SW480 (cell line): ENCODE measurements around the gene PCDH9.
"Not testable (repeated sequence)": the region's sequence is repeated elsewhere in the genome, so short reads cannot be mapped to it uniquely, and the experiment has no call there.

Experiments
- DNase-seq: peaks from one replicate; pipeline ENCODE4 v3.0.0-alpha.2; 2016; ENCODE audit warnings: low spot score

Gene PCDH9

DNA sequence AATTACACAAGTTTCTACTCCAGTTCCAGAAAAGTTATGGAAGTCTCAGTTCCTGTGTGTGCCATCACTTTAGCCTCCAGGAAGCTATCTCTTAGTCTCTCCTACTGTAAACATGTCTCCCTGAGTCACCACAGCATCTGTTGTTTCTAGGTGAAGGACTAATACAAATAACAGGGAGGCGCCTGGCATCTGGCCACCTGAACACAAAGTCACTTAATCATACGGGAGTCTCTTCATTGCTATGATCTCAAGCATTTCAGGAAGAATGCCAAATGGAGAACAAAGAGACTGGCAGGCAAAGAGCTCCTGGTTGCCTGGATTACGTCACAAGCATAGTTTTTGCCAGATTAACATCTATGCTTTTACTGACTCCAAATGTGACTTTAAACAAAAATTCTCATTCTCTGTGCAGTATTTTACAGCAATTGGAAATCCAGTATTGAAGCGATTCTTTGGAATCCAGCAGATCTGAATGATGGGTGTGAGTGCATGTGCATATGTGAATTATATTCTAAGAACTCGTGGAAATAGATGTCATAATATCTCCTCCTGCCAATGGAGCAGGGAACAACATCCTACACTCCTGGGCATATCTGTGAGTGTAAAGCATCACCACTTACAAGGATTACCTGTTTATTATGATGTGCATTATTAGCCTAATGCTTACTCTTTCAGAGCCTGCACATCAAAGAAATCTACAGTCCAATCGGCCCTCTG lies 572.8 kb downstream of the PCDH9 start:
- DNase-seq, result peak; percentile 1

DNA sequence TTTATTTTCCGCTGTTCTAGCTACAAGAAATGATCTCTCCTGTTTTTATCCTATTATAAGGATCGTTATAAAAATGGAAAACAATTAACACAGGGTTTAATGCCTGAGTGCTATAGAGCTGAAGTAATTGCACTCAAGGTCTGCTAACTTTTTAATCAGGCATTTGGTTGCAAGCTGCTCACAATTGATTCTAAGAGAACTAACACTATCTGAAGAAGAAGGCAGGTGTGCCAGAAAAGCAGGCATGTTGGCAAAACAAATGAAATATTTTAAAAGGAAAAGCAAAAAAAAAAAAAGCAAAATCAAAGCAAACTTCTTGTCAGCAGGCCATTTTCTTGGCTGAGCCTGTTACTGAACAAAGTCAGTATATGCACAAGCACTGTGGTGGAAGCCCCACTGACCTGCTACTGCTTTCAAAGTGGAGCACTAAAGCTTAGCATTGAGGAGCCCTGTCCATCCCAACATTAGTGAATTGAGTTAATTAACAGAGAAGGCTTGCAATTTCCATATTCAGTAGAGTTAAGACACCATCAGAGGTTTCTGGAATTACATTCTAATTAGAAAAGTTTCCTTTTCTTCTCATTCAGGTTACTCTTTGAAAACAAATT lies 574.2 kb downstream of the PCDH9 start:
- no peak for DNase-seq

DNA sequence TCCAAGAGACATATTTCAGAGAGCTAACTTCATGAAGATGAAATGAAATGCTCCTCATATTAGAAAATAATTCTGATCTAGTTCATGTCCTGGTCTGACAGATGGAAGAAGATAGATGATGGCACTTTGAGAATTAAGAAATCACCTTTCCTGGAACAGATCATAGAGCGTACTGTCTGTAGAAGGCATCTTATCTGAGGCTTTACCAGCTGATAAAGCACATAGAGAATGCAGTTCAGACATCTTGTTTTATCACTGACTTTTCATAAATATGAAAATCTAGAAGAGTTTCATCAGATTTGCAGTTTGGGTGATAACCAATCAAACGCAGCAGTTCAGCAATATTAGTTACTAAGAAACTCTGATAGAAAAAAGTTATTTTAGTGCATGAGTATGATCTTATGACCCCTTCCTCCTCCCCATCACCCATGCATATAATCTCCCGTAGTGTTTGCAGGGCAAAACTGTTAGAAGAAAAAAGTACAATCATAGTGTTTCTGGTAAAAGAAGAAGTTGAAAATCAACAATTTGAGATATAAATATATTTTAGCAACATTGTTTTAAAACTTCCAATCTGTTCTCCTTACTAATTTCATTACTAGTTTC lies 585.2 kb downstream of the PCDH9 start:
- DNase-seq, result no peak

DNA sequence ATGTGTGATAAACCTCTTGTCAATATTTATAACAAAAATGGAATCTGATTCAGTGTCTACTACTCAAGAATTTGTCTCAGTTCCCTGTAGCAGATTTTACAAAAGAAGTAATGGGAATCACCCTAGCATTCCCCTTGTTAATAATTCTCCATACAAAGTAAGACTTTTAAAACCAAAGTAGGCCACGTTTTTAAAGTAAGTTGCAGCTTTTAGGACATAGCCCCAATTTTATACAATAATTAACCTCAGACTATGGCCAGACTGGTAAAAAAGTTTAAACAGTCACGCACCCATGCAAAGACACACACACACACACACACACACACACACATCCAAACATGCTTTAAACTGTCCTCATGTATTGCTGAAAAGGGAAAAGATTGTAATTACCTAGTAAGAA lies 589.9 kb downstream of the PCDH9 start:
- no peak for DNase-seq

DNA sequence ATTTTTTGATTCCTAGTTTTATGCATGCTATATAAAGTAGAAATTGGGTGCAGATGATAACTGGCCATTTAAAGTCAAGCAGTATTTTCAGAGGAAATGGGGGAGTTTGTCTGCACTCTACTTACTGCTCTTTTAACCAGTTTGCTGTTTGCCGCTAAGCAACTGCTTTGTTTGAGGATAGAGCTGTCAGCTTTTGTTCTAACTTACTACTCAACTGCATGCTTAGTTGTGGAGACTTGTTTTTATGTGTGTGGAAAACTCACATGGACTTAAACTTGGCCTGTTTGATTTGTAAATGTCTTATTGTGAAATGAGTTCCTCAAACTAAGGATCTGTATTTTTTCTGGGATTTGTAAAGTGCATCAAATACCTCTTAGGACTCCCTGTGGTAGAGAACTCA lies 591.1 kb downstream of the PCDH9 start:
- no peak for DNase-seq

DNA sequence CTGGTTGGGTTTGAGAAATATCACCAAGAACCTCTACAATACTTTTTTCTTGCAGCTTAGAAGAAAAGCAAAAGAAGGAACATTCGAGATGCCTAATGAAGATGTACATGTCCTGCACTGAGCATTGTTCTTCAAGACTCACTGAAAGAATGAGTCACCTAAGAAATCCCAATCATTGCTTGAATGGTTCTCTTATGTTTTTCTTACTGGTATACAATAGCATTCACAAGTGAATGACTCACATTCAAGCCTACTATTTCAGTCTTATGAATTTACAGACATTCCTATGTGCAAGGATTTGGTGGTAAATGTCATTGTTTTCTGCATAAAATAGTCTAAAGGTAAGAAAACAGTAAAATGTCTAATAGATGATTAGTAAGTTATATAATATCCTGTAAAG lies 594.6 kb downstream of the PCDH9 start:
- DNase-seq, result no peak

DNA sequence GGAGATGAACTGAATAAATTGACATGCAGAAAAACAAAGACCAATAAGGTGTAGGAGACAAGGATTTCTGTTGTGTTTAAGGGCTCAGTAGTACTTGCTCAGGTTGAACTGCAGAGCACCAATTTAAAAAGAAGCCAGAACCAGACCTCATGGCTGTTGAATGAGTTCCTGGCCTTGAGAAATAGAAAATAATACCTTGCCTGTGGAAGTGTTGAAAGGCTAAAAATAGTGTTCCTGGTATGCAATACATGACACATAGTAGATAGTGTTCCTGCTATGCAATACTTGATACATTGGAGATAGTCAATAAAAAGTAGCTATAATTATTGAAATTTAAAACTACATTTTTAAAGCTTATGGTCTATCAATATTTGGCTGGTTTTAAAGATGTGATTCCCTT lies 595.8 kb downstream of the PCDH9 start:
- DNase-seq, result no peak

DNA sequence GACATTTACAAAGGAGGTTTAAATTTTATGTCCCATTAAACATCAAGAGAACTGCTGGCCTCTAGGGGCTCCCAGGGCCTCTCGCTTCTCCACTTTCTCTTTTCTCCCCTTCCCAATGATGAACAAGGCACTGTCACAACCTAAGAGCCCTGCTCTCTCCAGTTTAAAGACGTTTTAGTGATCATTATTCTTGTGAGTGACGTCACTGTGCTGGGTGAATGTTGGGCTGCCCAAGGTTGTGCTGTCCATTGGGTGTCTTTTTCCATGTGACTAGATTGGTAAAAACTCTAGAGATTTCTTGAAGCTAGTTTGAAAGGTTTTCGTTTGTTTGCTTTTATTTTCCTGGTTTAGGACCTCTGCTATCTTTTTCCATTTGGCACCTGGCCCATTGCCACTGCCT lies 602.6 kb downstream of the PCDH9 start:
- no peak for DNase-seq

DNA sequence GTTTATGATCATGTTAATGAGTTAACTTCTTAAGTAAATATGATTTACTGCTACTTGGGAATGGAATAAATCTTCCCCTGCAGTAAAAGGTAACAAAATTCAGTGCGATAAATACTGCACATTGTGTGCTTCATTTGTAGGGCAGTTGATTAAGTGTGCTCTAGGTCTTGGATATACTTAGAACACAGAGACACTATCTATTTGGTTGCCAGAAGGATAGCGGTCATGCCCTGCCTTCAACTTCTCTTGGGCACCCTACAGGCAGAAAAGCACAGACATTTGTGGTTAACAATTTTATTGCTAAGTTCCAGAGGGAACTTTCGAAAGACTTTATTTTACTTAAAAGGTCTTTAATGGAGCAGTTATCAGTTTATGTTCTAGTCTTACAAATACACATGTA lies 605.8 kb downstream of the PCDH9 start:
- DNase-seq, result no peak

DNA sequence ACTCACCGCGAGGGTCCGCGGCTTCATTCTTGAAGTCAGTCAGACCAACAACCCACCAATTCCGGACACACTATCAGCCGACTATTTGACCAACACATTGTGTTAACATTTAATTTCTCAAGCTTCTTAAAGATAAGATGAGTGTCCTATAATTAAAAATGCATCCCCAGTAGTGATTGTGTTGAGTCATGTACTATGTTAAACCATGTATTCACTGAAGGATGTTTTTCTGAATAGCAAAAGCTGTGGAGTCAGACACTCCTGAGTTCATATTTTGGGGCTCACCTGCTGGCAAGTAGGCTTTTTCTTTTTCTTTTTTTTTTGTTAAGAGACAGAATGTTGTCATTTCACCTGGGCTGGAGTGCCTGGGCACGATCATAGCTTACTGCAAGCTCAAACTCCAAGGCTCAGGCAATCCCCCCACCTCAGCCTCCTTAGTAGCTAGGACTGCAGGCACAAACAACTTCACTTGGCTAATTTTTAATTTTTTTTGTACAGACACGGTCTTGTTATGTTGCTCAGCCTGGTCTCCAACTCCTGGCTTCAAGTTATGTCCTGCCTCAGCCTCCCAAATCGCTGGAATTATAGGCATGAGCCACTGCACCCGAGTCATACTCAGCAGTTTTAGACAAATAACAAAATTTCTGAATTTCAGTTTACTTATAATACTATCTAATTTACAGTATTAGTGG lies 606.9 kb downstream of the PCDH9 start:
- no peak for DNase-seq

DNA sequence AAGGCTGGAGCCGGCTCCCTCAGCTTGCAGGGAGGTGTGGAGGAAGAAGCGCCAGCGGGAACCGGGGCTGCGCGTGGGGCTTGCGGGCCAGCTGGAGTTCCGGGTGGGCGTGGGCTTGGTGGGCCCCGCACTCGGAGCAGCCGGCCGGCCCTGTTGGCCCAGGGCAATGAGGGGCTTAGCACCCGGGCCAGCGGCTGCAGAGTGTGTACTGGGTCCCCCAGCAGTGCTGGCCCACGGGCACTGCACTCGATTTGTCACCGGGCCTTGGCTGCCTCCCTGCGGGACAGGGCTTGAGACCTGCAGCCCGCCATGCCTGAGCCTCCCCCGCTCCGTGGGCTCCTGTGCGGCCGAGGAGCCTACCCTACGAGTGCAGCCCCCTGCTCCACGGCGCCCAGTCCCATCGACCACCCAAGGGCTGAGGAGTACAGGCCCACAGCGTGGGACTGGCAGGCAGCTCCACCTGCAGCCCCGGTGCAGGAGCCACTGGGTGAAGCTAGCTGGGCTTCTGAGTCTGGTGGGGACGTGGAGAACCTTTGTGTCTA lies 608.2 kb downstream of the PCDH9 start:
- not testable (repeated sequence) for DNase-seq

DNA sequence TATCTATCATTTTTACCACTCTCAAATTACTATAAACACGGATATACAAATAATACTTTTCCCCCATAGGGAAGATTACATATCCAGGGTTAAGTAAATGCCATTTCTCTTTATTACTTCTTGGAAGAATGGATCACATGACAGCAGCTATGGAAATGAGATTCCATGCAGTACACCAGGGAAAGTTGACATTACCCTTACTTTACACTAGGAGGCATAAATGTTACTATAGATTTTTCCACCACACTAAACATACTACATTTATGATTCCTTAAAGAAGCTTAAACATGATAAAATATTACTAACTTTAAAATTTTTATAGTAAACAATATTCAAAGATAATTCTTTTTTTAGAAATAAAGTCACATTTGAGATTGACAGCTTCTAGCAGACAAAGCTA lies 611.4 kb downstream of the PCDH9 start:
- peak; percentile 25 for DNase-seq

DNA sequence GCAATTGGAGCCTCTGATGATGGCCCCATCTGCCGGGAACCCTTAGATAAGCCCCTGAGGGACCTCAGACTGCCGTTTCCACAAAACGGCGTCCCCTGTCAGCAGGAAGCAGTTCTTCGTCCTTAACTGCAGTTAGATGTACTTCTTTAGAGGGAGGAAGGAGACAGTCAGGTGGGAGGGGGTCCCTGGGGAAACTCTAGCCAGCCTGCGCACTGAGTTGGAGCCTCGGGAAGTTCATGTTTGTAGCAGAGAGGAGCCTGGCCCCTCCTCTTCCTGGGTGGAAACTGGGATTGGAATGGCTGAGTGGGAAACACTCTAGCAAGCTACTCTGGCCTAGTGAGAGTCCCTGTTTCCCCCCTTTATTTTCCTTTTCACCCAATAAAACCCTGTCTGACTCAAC lies 612.4 kb downstream of the PCDH9 start:
- no peak for DNase-seq

DNA sequence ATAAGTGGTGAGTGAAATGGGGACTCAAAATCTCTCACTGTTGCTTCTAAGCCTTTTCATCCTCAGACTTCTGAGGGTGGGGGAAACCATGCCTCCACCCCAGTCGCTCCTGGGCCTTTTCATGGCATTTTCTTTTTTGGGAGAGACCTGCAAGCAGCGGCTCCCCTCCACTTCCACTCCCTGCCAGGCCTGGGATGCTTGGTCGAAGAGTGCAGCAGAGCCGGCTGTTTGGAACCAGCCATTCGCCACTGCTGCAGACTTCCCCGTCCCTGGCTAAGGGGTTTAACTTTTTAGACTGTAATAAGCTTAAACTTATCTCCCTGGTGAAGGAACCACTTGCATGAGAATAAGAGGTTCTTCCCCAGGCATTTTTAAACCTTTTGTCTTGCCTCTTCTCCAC lies 617.2 kb downstream of the PCDH9 start:
- DNase-seq, result no peak

DNA sequence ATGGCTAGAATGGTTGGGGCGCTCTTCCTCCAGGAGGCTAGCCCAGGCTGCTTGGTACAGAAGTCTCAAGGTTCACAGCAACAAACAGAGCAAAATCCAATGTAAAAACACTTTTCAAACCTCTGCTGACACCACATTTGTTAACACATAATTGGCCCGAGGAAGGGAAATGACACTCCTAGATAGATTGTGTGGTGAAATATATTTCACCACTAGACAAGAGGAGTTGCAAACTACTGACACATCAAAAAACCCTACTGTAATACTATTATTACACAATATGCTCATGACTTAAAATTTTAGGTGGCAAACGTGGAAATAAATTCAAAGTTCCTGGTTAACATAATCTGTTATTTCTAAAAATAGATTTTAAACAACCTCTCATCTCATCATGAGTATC lies 643.6 kb downstream of the PCDH9 start:
- DNase-seq, result no peak

DNA sequence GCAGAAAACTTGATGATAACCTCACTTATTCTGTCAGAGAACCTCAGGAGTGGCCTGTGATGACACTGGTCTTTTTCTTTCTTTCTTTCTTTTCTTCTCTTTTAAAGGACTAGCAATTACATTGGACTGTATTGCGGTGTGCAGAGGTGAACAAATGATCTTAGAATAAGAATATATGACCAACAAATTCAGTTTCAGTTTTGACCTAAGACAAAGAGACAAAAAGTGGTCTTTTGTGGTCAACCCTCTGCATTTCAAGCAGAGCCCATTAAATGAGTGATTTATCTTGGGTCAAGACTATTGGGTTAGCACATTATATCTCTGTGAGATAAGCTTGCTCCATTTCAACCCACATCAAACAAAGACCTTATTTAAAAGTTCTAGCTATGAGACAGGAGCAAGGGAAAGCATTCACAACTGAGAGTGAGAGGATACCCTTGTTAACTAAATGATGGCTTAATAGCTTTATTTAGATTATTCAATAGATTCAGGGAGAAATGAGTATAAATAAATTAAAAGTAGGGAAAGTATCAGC lies 644.4 kb downstream of the PCDH9 start:
- no peak for DNase-seq

DNA sequence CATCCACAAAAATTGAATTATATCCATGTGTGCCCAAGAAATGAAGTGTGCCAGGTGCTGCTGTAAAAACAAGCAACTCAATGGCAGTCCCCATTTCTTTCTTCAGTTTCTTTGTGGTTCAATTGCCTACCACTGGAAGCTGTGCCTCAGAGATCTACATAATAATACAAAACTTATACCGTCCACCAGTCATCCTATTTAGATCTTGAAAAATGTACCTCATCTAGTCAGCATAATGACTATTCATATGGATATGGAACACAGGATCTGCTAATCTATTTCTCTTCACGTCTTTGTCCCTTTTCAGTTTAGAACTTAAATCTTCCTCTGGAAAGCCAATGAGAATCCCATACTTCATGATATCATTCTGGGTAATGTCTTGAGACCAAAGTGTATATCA lies 648.5 kb downstream of the PCDH9 start:
- DNase-seq, result no peak

DNA sequence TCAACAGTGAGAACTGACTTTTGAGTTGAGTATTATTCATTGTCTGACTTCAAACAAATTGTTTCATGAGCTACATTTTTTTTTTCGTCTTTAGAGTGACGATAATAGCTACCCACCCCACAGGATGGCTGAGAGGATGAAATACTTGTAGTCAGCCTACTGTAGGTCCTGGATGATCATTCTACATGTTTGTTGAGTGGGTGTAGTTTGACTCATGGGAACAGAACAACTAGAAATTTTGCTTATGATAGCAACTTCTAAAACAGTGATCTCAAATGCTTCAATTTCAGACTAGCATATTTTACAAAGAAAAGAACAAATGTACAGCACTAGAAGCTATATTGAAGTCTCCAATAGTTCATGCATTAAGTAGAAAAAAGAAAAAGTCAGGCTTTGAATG lies 651.8 kb downstream of the PCDH9 start:
- no peak for DNase-seq

DNA sequence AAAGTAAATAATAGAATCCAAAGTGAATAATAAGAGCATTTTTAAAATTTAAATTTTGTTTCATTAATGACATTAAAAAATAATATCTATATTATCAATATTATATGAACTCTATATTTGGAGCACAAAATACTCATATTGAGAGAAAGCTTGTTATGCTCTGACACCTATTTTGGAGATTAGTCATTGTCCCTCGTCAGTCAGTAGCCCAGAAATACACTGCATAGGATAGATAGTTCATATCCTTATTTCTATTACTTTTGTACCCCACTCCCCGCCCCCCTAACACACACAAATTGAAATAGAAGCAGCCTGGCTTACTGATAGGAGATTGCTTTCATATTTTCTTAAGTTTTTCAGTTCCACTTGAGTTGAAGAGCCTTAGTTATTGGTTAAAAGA lies 652.8 kb downstream of the PCDH9 start:
- no peak for DNase-seq

DNA sequence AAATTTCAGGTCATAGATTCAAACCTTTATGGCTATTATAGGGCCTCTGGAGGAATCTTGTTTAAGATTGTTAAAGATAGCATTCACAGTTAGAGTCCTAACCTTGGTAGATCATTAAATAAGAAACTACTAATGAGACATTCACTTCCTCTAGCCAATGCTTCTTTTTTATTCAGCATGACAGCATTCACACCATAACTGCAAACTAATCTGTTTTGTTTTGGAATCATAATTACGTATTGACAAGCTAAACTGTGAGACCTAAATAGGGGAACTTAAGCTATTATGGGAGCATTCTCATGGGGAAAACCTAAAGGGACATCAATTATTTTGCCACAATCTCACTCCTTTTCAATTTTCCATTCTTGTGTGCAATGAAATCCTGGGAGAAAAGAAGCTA lies 653.8 kb downstream of the PCDH9 start:
- no peak for DNase-seq

DNA sequence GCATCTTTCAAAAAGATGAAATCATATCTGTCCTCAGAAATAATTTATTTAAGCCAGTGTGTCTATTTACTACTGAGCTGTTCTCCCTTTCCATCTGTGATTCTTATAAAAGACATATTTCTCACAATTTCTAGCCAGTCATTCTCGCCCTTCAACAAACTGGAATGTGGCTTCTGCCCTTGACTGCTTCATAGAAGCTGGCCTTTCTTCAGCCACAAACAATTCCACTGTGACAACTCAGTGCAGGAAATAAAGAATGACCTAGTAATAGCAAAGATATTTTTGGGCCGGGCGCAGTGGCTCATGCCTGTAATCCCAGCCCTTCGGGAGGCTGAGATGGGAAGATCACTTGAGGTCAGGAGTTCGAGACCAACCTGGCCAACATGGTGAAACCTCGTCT lies 655.5 kb downstream of the PCDH9 start:
- DNase-seq, result no peak

DNA sequence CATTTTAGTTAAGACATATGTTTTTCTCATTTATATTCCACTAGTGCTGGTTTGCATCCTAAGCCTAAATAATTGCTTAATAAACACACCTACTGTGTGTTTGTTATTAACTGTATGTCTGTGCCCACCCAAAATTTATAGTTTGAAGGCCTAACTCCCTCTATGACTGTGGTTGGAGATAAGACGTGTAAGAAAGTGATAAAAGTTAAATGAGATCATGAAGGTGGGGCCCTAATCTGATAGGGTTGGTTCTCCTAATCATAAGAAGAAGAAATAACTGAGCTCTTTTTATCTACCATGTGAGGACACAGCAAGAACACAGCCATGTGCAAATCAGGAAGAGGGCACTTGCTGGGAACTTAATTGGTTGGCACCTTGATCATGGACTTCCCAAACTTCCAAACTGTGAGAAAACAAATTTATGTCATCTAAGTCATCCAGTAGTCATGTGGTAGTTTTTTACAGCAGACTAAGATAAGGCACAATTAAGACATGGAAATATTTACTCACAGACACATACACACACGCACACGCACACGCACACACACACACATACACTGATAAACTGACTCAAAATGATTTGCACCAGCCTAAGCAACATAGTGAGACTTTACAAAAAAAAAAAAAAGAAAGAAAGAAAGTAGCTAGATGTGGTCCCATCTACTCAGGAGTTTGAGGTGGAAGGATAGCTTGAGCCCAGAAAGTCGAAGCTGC lies 662.1 kb downstream of the PCDH9 start:
- DNase-seq, result no peak
